ENCODE data around the gene KIRREL3. TPM values are rescaled to one million over a fixed set of nuclear protein-coding genes. Genes with fewer than 3 reads are reported as not detected.
A peak's percentile ranks its signal among the peaks of the same experiment; 100 is the strongest.

The KIRREL3 gene
- total and polyA plus RNA-seq, 12 donors = 0.13 to 0.58 (median 0.30) TPM

DNA sequence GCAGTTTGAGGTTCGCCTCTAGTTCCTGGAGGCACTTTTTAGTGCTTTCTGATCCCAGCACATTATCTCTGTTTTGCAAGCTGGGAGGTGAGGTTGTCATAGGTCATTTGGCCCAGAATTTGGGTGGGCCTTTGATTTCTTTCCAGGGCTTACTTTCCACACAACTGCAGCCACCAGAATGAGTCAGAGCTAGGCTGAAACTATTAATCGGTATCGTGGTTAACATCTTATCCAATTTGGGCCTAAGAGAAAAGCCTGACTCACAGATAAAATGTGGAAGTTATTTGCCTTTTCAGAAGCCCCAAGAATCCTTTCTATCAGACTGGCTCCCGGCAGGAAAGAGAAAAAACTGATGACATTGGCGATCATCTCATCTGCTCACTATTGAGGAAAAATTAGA lies 166.4 kb downstream of the KIRREL3 start:
- Histone ChIP-seq H3K27ac (no peak overlapping the region), H3K4me3 (no peak overlapping the region), H3K4me1 (no peaks in the 10 kb centered on the region), H3K27me3 (peaks cover 0 to 16% (median 6%) of the 10 kb centered on the region in 7 donors), H3K9me3 (peaks cover 0 to 2% (median 0%) of the 10 kb centered on the region in 11 donors), H3K36me3 (no peaks in the 10 kb centered on the region)
- intact Hi-C loops (cut with DNase I) = no loop called here
- DNase-seq = no peak
- ATAC-seq = peak in 1 of 8 donors; percentile 30
- 60 to 73% methylated on average over 5 of the region's 5 CpGs for WGBS, 2 donors
- TF ChIP-seq, protein P1, sequence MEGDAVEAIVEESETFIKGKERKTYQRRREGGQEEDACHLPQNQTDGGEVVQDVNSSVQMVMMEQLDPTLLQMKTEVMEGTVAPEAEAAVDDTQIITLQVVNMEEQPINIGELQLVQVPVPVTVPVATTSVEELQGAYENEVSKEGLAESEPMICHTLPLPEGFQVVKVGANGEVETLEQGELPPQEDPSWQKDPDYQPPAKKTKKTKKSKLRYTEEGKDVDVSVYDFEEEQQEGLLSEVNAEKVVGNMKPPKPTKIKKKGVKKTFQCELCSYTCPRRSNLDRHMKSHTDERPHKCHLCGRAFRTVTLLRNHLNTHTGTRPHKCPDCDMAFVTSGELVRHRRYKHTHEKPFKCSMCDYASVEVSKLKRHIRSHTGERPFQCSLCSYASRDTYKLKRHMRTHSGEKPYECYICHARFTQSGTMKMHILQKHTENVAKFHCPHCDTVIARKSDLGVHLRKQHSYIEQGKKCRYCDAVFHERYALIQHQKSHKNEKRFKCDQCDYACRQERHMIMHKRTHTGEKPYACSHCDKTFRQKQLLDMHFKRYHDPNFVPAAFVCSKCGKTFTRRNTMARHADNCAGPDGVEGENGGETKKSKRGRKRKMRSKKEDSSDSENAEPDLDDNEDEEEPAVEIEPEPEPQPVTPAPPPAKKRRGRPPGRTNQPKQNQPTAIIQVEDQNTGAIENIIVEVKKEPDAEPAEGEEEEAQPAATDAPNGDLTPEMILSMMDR (IDR thresholded peaks at IDR 0.05) = no peak

DNA sequence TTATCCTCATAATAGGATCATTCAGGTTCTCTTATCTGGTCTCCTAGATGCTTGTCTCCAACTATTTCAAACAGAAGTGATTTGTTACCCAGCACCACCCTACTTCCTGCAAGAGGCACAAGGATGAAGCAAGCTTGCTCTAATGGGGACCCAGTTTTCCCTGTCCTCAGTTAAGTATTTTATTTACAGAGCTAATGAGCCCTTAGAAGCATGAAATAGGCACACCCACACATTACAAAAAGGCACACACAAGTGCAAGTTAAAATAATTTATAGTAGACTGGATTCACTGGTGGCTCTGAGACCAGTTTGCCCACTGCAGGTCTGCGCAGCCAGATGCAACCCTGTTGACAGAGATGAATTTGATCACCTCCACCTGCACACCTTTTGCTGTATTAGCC lies 167.5 kb downstream of the KIRREL3 start:
- Histone ChIP-seq H3K4me3 (no peak overlapping the region), H3K4me1 (no peaks in the 10 kb centered on the region), H3K36me3 (no peaks in the 10 kb centered on the region), H3K27ac (no peak overlapping the region), H3K9me3 (peaks cover 0 to 2% (median 0%) of the 10 kb centered on the region in 11 donors), H3K27me3 (peaks cover 0 to 14% (median 6%) of the 10 kb centered on the region in 7 donors)
- intact Hi-C loops (cut with DNase I) = no loop called here
- TF ChIP-seq, protein P1 (IDR thresholded peaks at IDR 0.05) = no peak
- ATAC-seq (no peak), DNase-seq (no peak)
- 91 to 96% methylated on average over 1 of the region's 1 CpG for WGBS, 2 donors

DNA sequence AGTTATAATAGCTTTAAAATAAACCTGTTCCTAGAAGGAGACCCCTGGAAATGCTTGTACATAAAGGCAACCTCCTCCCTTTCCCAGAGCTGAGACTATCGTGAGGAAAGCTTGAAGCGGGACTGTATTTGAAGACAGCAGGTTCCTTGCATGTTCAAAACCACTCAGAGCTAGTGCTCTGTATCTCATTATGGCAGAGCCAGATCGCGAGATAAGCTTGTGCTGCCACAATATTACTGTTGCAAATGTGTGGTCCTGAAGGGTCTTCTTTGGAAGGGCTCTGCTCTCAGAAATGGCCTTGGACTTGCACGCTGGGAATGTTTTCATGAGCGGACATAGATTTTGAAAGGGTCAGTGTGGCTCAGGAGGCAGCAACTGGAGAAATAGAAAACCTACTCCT lies 168.2 kb downstream of the KIRREL3 start:
- ATAC-seq (no peak), DNase-seq (no peak)
- TF ChIP-seq, protein P1 (IDR thresholded peaks at IDR 0.05) = no peak
- H3K4me3 ChIP-seq = no peak overlapping the region
- intact Hi-C loops (cut with DNase I) = no loop called here
- no peak overlapping the region for H3K27ac ChIP-seq
- H3K27me3 ChIP-seq = peaks cover 0 to 19% (median 6%) of the 10 kb centered on the region in 7 donors
- H3K4me1 ChIP-seq = no peaks in the 10 kb centered on the region
- H3K36me3 ChIP-seq = no peaks in the 10 kb centered on the region
- H3K9me3 ChIP-seq = peaks cover 0 to 2% (median 0%) of the 10 kb centered on the region in 11 donors
- 86 to 88% methylated on average over 6 of the region's 6 CpGs for WGBS, 2 donors

DNA sequence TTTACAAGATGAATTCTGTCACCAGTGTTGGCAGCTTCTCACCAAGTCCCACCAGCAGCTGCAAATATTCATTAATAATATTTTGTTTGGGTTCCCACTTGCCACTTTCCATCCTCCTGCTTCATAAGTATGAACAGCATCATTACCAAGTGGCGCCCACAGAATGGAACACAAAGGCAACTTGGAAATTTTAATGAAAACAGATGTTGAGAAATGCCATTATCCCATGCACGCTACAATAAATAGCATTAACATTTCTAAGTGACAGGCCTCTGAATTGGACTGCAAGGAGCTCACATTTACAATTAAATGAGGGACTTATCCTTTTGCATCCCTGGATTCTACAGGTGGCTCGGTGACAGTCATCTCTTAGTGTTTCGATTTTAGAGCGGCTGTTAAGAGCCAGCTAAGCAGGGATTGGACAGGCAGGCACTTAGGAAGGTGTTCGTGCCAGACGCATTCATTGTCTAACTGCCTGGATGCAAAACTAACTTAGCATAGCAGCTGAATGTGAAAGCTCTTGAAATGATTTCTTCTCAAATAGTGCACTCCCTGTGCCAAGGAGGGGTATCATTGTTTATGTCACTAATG lies 170.3 kb downstream of the KIRREL3 start:
- WGBS, 2 donors = 68 to 74% methylated on average over 7 of the region's 7 CpGs
- intact Hi-C loops (cut with DNase I) = no loop called here
- DNase-seq = no peak

More for the DNA sequence above, 170.3 kb downstream of the KIRREL3 start:
- Histone ChIP-seq H3K27me3 (peaks cover 0 to 30% (median 0%) of the 10 kb centered on the region in 7 donors), H3K4me1 (no peaks in the 10 kb centered on the region), H3K9me3 (no peaks in the 10 kb centered on the region), H3K27ac (no peak overlapping the region), H3K4me3 (no peak overlapping the region), H3K36me3 (no peaks in the 10 kb centered on the region)
- TF ChIP-seq, protein P1 (IDR thresholded peaks at IDR 0.05) = no peak
- no peak for ATAC-seq
